Measurements from ENCODE around the gene EZR. TPM values are rescaled to one million over a fixed set of nuclear protein-coding genes. Genes with fewer than 3 reads are reported as not detected.
"Not testable (repeated sequence)": the region's sequence is repeated elsewhere in the genome, so short reads cannot be mapped to it uniquely, and the experiment has no call there.

The EZR gene
- total and polyA plus RNA-seq, 10 of the 15 experiments (the other 5 are each of a cell fraction or from before 2014, with no cell fraction given) = 79.1 to 282 (median 161) TPM

DNA sequence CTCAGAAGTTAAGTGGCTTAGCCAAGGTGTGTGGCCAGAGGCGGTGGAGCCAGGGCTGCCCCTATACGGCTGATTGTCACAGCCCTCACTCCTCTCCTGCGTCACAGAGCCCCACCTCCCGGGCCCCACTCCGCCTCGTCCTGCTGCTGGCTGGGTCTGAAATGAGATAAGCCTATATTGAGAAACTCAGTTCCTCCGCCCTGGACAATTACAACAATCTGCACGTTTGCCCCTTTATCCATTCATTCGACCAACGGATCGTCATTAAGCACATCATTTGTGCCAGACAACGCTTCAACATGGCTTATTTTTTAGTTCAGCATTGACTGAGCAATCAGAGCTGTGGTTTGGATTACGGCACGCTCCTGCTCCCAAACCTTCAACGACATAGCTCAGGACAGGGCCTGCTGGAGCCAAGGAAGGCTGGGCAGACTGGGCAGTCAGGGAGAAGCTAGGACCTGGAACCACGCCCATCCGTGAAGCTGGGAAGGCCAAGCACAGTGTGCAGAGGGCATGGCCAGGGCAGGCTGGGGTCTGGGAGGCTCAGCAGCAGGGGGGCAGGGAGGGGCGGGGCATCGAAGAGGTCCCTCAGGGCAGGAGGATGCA is 16.6 kb upstream of the EZR start (continued):
- TF ChIP-seq RAD21 (IDR thresholded peaks at IDR 0.05; ENCODE audit: insufficient read depth, low read depth, low read length) (no peak), STAT3 (IDR thresholded peaks at IDR 0.05; ENCODE audit: low read depth, low read length) (no peak)

DNA sequence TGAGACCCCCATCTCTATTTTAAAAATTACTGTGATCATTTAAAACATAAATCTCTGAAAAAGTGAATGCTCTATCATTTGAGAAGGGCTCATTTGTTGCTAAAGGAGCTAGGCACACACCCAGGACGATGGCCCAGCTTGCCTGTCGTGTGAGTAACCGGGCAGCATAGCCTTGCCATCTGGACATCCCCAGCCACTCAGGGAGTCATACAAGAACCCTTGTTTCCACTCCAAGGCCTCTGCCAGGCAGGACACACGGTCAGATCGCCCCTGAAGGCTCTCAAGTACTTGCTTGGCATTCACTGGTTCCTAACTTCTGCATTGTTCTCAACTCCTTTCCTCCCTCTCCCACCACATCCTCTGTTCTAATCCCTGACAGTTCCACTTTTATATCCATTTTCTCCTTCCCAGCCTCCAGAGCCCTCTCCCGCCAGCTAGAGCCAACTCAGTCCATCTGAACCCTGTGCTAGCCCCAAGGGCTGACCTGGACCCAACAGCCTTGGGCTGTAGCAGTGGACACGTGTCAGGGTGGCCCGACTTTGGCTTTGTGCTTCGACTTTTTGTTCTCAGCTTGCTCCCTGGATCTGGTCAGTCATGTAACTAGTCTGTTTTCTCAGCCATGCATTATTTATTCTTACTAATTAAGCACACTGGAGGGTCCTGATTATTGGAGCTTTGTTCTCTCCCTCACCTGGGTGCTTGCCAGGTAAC is 15.7 kb upstream of the EZR start:
- no TSS peak for BruUV-seq (replicated peaks)
- ChIA-PET POLR2A (interaction anchor here (0.6 kb wide), 1 partner anchor 48 kb away, joined by 5 read pairs; no protein-coding TSS in a partner anchor), RAD21 (ENCODE audit: unreplicated experiment) (no interaction called here), SMC1A (ENCODE audit: uncharacterized antibody, unreplicated experiment) (no interaction called here), CTCF (no interaction called here)
- Histone ChIP-seq H3K79me2 (ENCODE audit: control insufficient read depth, insufficient read depth, low read length) (no peaks in the 10 kb centered on the region), H3K27ac (ENCODE audit: control insufficient read depth, insufficient read depth) (no peak overlapping the region), H3K36me3 (ENCODE audit: control insufficient read depth in 2 of 2, insufficient read depth in 2 of 2, low read length in 1 of 2) (no peaks in the 10 kb centered on the region), H3K9ac (ENCODE audit: control insufficient read depth, insufficient read depth, low read length) (no peak overlapping the region), H3K4me3 (no peak overlapping the region), H2AFZ (ENCODE audit: control insufficient read depth, low read depth, low read length) (no peak overlapping the region), H3K4me2 (ENCODE audit: control insufficient read depth, insufficient read depth) (no peak overlapping the region), H3K9me3 (replicated peaks; ENCODE audit: control insufficient read depth, insufficient read depth, low read length) (no peaks in the 10 kb centered on the region), H4K20me1 (ENCODE audit: control insufficient read depth, insufficient read depth) (no peaks in the 10 kb centered on the region), H3K4me1 (ENCODE audit: control insufficient read depth, insufficient read depth, low read length) (no peaks in the 10 kb centered on the region; the same call in 1 of the 2 replicates), H3K27me3 (replicated peaks in 1 of 2; ENCODE audit: control insufficient read depth in 2 of 2, insufficient read depth in 2 of 2, low read length in 1 of 2) (no peaks in the 10 kb centered on the region)
- no peak for DNase-seq (ENCODE audit: low read depth, low spot score)
- intact Hi-C loops (cut with micrococcal nuclease; ENCODE audit: unreplicated experiment) (no loop called here), in situ Hi-C loops (cut with MboI) (no loop called here)
- ATAC-seq = no peak
- 64% methylated on average over 9 of the region's 9 CpGs for WGBS (ENCODE audit: insufficient coverage, insufficient replicate concordance, low lambda C conversion rate, missing lambda C conversion rate)
- no peak for TF ChIP-seq BCL11A (IDR thresholded peaks at IDR 0.05; ENCODE audit: low read depth, low read length)
- TF ChIP-seq ZNF217 (IDR thresholded peaks at IDR 0.05) = no peak
- TF ChIP-seq YY1 (IDR thresholded peaks at IDR 0.05; ENCODE audit: low read depth, low read length) = no peak
- no peak for TF ChIP-seq WRNIP1 (IDR thresholded peaks at IDR 0.05; ENCODE audit: borderline replicate concordance, low read depth, low read length)
- no peak for FAIRE-seq

DNA sequence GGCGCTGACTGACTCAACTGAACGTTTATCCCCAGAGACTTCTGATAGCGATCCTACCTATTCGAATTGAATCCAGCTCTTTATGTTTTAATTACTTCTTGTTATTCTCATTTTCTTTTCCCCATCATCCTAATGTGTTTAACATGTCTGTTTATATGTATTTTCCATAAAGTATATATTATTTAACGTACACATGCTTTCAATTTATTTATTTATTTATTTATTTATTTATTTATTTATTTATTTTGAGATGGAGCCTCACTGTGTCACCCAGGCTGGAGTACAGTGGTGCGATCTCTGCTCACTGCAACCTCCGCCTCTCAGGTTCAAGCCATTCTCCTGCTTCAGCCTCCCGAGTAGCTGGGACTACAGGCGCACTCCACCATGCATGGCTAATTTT is 13.6 kb upstream of the EZR start:
- RAD21 ChIA-PET (ENCODE audit: unreplicated experiment); H3K36me3 ChIP-seq (ENCODE audit: control insufficient read depth in 2 of 2, insufficient read depth in 2 of 2, low read length in 1 of 2); H3K9me3 ChIP-seq (replicated peaks; ENCODE audit: control insufficient read depth, insufficient read depth, low read length); H3K9ac ChIP-seq (ENCODE audit: control insufficient read depth, insufficient read depth, low read length); H3K4me3 ChIP-seq; H4K20me1 ChIP-seq (ENCODE audit: control insufficient read depth, insufficient read depth); H3K27me3 ChIP-seq (replicated peaks in 1 of 2; ENCODE audit: control insufficient read depth in 2 of 2, insufficient read depth in 2 of 2, low read length in 1 of 2); H3K4me2 ChIP-seq (ENCODE audit: control insufficient read depth, insufficient read depth); H2AFZ ChIP-seq (ENCODE audit: control insufficient read depth, low read depth, low read length); H3K4me1 ChIP-seq (ENCODE audit: control insufficient read depth, insufficient read depth, low read length); H3K27ac ChIP-seq (ENCODE audit: control insufficient read depth, insufficient read depth); FAIRE-seq; in situ Hi-C loops (cut with MboI); DNase-seq (ENCODE audit: low read depth, low spot score); ATAC-seq; BruUV-seq (replicated peaks); intact Hi-C loops (cut with micrococcal nuclease; ENCODE audit: unreplicated experiment); H3K79me2 ChIP-seq (ENCODE audit: control insufficient read depth, insufficient read depth, low read length): not testable (repeated sequence)
- WGBS (ENCODE audit: insufficient coverage, insufficient replicate concordance, low lambda C conversion rate, missing lambda C conversion rate) = 83% methylated on average over 9 of the region's 9 CpGs
- SMC1A ChIA-PET (ENCODE audit: uncharacterized antibody, unreplicated experiment) = interaction anchor here (1.1 to 2.1 kb wide), 3 partner anchors 9 to 140 kb away, joined by 4 to 6 read pairs (median 5); no protein-coding TSS in a partner anchor
- POLR2A ChIA-PET = interaction anchor here (0.6 to 2.3 kb wide), 3 partner anchors 11 to 198 kb away, joined by 4 to 6 read pairs (median 4); no protein-coding TSS in a partner anchor
- CTCF ChIA-PET = interaction anchor here (0.6 to 1.9 kb wide), 6 partner anchors 11 to 618 kb away, joined by 3 to 5 read pairs (median 3); no protein-coding TSS in a partner anchor
